ENCODE results near the gene PUS1.

DNA sequence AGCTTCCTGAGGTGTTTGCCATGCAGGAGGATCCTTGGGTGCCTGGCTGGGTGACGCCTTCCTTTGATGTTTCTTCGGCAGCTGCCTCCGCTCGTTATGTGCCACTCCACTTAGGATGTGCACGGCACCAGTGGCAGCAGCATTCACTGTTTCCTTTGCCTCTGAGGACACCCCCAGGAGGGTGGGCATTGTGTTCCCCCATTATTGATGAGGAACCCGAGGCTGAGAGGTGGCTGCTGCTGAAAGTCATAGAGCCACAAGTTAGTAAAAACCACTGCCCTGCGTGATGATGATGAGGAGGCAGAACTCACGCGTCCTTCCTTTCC, 61.9 kb downstream of the PUS1 start:
- TF ChIP-seq, protein P1, sequence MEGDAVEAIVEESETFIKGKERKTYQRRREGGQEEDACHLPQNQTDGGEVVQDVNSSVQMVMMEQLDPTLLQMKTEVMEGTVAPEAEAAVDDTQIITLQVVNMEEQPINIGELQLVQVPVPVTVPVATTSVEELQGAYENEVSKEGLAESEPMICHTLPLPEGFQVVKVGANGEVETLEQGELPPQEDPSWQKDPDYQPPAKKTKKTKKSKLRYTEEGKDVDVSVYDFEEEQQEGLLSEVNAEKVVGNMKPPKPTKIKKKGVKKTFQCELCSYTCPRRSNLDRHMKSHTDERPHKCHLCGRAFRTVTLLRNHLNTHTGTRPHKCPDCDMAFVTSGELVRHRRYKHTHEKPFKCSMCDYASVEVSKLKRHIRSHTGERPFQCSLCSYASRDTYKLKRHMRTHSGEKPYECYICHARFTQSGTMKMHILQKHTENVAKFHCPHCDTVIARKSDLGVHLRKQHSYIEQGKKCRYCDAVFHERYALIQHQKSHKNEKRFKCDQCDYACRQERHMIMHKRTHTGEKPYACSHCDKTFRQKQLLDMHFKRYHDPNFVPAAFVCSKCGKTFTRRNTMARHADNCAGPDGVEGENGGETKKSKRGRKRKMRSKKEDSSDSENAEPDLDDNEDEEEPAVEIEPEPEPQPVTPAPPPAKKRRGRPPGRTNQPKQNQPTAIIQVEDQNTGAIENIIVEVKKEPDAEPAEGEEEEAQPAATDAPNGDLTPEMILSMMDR (IDR thresholded peaks at IDR 0.05 in 4 of 5, conservative IDR thresholded peaks at IDR 0.05 in 1 of 5): no peak
- TF ChIP-seq POLR2A (IDR thresholded peaks at IDR 0.05): no peak

Data from gastrocnemius medialis (tissue), 4 donors.